IMR-90 (cell line): ENCODE results near the gene TLR9. TPM values are rescaled to one million over a fixed set of nuclear protein-coding genes. Genes with fewer than 3 reads are reported as not detected.

Experiments
- ATAC-seq: fragments of 200-7000 bp; cut with Tn5 transposase; 2 replicates; pipeline ENCODE4 v1.9.1; 2020; ENCODE audit warnings: low read depth, mild to moderate bottlenecking, moderate library complexity
- BruUV-seq: library from RNA; stranded (reverse); fragments of 400-500 nt; replicated peaks from 2 replicates; lab custom pipeline; 2021; lab: Mats Ljungman, UMichigan
- CTCF ChIA-PET: fragments of 300-600 bp; formaldehyde crosslinking; extraction: SDS; loops from one replicate; lab custom pipeline; 2021; ENCODE audit warnings: antibody characterized with exemption; lab: Yijun Ruan, JAX
- POLR2A ChIA-PET: fragments of 300-600 bp; sonication (Branson Sonifier 250); formaldehyde crosslinking; loops from one replicate; lab custom pipeline; 2022; ENCODE audit warnings: antibody characterized with exemption; ENCODE audit not compliant: unreplicated experiment; lab: Charles Lee
- DNase-seq: peaks from one replicate; pipeline ENCODE4 v3.0.0; 2013
- H2AFZ ChIP-seq: replicated peaks from 2 replicates; pipeline ENCODE3; 2013; ENCODE audit warnings: low read length, mild to moderate bottlenecking; ENCODE audit not compliant: poor library complexity
- H2AK5ac ChIP-seq: 2 replicates; pipeline ENCODE4 v1.6.1; 2013; ENCODE audit warnings: low read depth, low read length, inconsistent platforms
- H2AK9ac ChIP-seq: replicated peaks from 2 replicates; pipeline ENCODE3; 2013; ENCODE audit warnings: mild to moderate bottlenecking, low read depth, low read length, moderate library complexity; ENCODE audit not compliant: poor library complexity
- H2BK120ac ChIP-seq: 2 replicates; pipeline ENCODE4 v1.6.1; 2013; ENCODE audit warnings: low read depth, low read length, inconsistent platforms
- H2BK15ac ChIP-seq: 3 replicates; pipeline ENCODE4 v1.6.1; 2013; ENCODE audit warnings: low read depth, low read length, inconsistent platforms
- H2BK20ac ChIP-seq: 2 replicates; pipeline ENCODE4 v1.6.1; 2013; ENCODE audit warnings: low read depth, mild to moderate bottlenecking, inconsistent platforms, low read length, moderate library complexity
- H2BK5ac ChIP-seq: 2 replicates; pipeline ENCODE4 v1.6.1; 2013; ENCODE audit warnings: mild to moderate bottlenecking, low read depth, low read length, inconsistent platforms; ENCODE audit not compliant: poor library complexity, severe bottlenecking
- H3K14ac ChIP-seq: replicated peaks from 2 replicates; pipeline ENCODE4 v1.6.1; 2013; ENCODE audit warnings: low read depth, low read length, inconsistent platforms
- H3K18ac ChIP-seq: 2 replicates; pipeline ENCODE4 v1.6.1; 2013; ENCODE audit warnings: low read depth, low read length, control low read depth
- H3K23ac ChIP-seq: 2 replicates; pipeline ENCODE4 v1.6.1; 2013; ENCODE audit warnings: low read depth, low read length, inconsistent platforms
- H3K27ac ChIP-seq: 2 replicates; pipeline ENCODE4 v1.5.1; 2013; ENCODE audit warnings: mild to moderate bottlenecking, control low read depth, low read length; ENCODE audit not compliant: insufficient read depth
- H3K27me3 ChIP-seq: 2 replicates; pipeline ENCODE4 v1.6.1; 2013; ENCODE audit warnings: low read length; ENCODE audit not compliant: control insufficient read depth, insufficient read depth
- H3K36me3 ChIP-seq: 2 replicates; pipeline ENCODE4 v1.6.1; 2013; ENCODE audit warnings: low read length, mixed read lengths; ENCODE audit not compliant: control insufficient read depth, insufficient read depth
- H3K4ac ChIP-seq: 2 replicates; pipeline ENCODE4 v1.6.1; 2013; ENCODE audit warnings: low read depth, low read length, inconsistent platforms
- H3K4me1 ChIP-seq: 2 replicates; pipeline ENCODE4 v1.6.1; 2013; ENCODE audit warnings: low read length, mixed read lengths; ENCODE audit not compliant: control insufficient read depth, insufficient read depth
- H3K4me2 ChIP-seq: 2 replicates; pipeline ENCODE4 v1.6.1; 2013; ENCODE audit warnings: low read depth, mild to moderate bottlenecking, control low read depth, low read length, moderate library complexity
- H3K4me3 ChIP-seq: 2 replicates; pipeline ENCODE4 v1.5.1; 2013; ENCODE audit warnings: low read depth, mild to moderate bottlenecking, control low read depth, low read length, moderate library complexity; ENCODE audit not compliant: insufficient read depth
- H3K56ac ChIP-seq: 2 replicates; pipeline ENCODE4 v1.6.1; 2013; ENCODE audit warnings: low read length, inconsistent platforms; ENCODE audit not compliant: insufficient read depth; ENCODE audit errors: extremely low read depth
- H3K79me1 ChIP-seq, 2 experiments: 2 replicates each; pipeline ENCODE4 v1.6.1; 2013; ENCODE audit warnings: low read length in 2 of 2, inconsistent platforms in 1 of 2, low read depth in 1 of 2
- H3K9ac ChIP-seq: 2 replicates; pipeline ENCODE4 v1.6.1; 2013; ENCODE audit warnings: low read depth, low read length, control low read depth
- H3K9me1 ChIP-seq: 2 replicates; pipeline ENCODE4 v1.6.1; 2013; ENCODE audit warnings: low read length, inconsistent platforms; ENCODE audit not compliant: insufficient read depth
- H3K9me3 ChIP-seq: 2 replicates; pipeline ENCODE4 v1.6.1; 2013; ENCODE audit warnings: low read length; ENCODE audit not compliant: control insufficient read depth, insufficient read depth
- H4K20me1 ChIP-seq: 2 replicates; pipeline ENCODE4 v1.6.1; 2013; ENCODE audit warnings: low read length, inconsistent platforms; ENCODE audit not compliant: insufficient read depth
- H4K5ac ChIP-seq: 2 replicates; pipeline ENCODE4 v1.6.1; 2013; ENCODE audit warnings: mild to moderate bottlenecking, low read depth, low read length, control low read depth
- H4K8ac ChIP-seq, 2 experiments: 2 replicates each; pipeline ENCODE4 v1.6.1; 2013; ENCODE audit warnings: low read depth in 2 of 2, low read length in 2 of 2, control low read depth in 1 of 2, inconsistent platforms in 1 of 2
- H4K91ac ChIP-seq: 2 replicates; pipeline ENCODE4 v1.6.1; 2013; ENCODE audit warnings: low read depth, low read length, inconsistent platforms; ENCODE audit not compliant: insufficient read depth
- BHLHE40 ChIP-seq: fragments of 150-350 bp; IDR thresholded peaks from 2 replicates; pipeline ENCODE4 v1.6.1; 2016; ENCODE audit warnings: mild to moderate bottlenecking, low read depth, low read length
- CEBPB ChIP-seq: IDR thresholded peaks from 2 replicates; pipeline ENCODE4 v1.6.1; 2012; ENCODE audit warnings: low read depth, low read length, improper control_type of control experiment
- CHD1 ChIP-seq: IDR thresholded peaks from 2 replicates; pipeline ENCODE4 v1.6.1; 2012; ENCODE audit warnings: low read depth, low read length, improper control_type of control experiment
- MAFK ChIP-seq: IDR thresholded peaks from 2 replicates; pipeline ENCODE4 v1.6.1; 2012; ENCODE audit warnings: low read depth, low read length, improper control_type of control experiment
- MAZ ChIP-seq: IDR thresholded peaks from 2 replicates; pipeline ENCODE4 v1.6.1; 2012; ENCODE audit warnings: low read depth, mild to moderate bottlenecking, low read length, improper control_type of control experiment, moderate library complexity, borderline replicate concordance
- MXI1 ChIP-seq: IDR thresholded peaks from 2 replicates; pipeline ENCODE4 v1.6.1; 2012; ENCODE audit warnings: low read depth, mild to moderate bottlenecking, low read length, moderate library complexity, borderline replicate concordance
- NFE2L2 ChIP-seq: fragments of 150-350 bp; IDR thresholded peaks from 2 replicates; pipeline ENCODE4 v1.6.1; 2016; ENCODE audit warnings: low read depth, mild to moderate bottlenecking, low read length
- POLR2A ChIP-seq: IDR thresholded peaks from 2 replicates; pipeline ENCODE4 v1.6.1; 2012; ENCODE audit warnings: mild to moderate bottlenecking, low read depth, low read length
- RAD21 ChIP-seq: IDR thresholded peaks from 2 replicates; pipeline ENCODE4 v1.6.1; 2012; ENCODE audit warnings: low read length, improper control_type of control experiment
- RCOR1 ChIP-seq: IDR thresholded peaks from 2 replicates; pipeline ENCODE4 v1.6.1; 2012; ENCODE audit warnings: mild to moderate bottlenecking, low read length, improper control_type of control experiment; ENCODE audit not compliant: insufficient replicate concordance
- RFX5 ChIP-seq: IDR thresholded peaks from 2 replicates; pipeline ENCODE4 v1.8.0; 2012; ENCODE audit warnings: low read depth, mild to moderate bottlenecking, low read length, moderate library complexity
- SMC3 ChIP-seq: fragments of 150-350 bp; IDR thresholded peaks from 2 replicates; pipeline ENCODE4 v1.6.1; 2016; ENCODE audit warnings: low read depth, mild to moderate bottlenecking, antibody characterized with exemption, low read length, moderate library complexity
- WGBS, 2 experiments: methylation state at CpG; one replicate each; pipeline versions ENCODE4 v1.1.5 to v1.1.7; 2013; ENCODE audit warnings: missing lambda C conversion rate in 2 of 2; ENCODE audit not compliant: insufficient read length in 1 of 2; ENCODE audit errors: extremely low coverage in 2 of 2; 5-methylcytosine and 5-hydroxymethylcytosine counted together
- dilution Hi-C: fragments of 300-500 bp; cut with HindIII; formaldehyde crosslinking; loops from one replicate; pipeline ENCODE4 v1.14.3; 2018; ENCODE audit warnings: low sequenced_read_pairs; ENCODE audit not compliant: unreplicated experiment
- in situ Hi-C: fragments of 300-500 bp; cut with MboI; formaldehyde crosslinking; loops from 3 replicates; pipeline ENCODE4 v1.14.3; 2019; ENCODE audit warnings: low sequenced_read_pairs, inconsistent platforms, mixed read lengths
- intact Hi-C: fragments of 100-400 bp; cut with micrococcal nuclease; formaldehyde crosslinking; loops from 2 replicates; pipeline ENCODE4 v1.10.0; 2022
- polyA plus RNA-seq, 3 experiments: library from polyadenylated mRNA; depleted of rRNA; stranded (reverse); fragments of >200 nt; gene quantifications; 2 replicates each; pipeline ENCODE4 v1.2.3, GENCODE V29; 2012; ENCODE audit warnings: low replicate concordance in 1 of 3
- total RNA-seq: library from RNA; depleted of rRNA; stranded (reverse); fragments of >200 nt; gene quantifications from 2 replicates; pipeline ENCODE4 v1.2.3, GENCODE V29; 2012
- TF ChIP-seq, protein P1 (sequence below): fragments of 150-350 bp; IDR thresholded peaks from 2 replicates; pipeline ENCODE4 v1.6.1; 2017; ENCODE audit warnings: mild to moderate bottlenecking, antibody characterized with exemption, low read length, low read depth
- TF ChIP-seq, protein P2 (sequence below): fragments of 150-350 bp; IDR thresholded peaks from 2 replicates; pipeline ENCODE4 v1.6.1; 2016; ENCODE audit warnings: low read depth, mild to moderate bottlenecking, low read length, moderate library complexity, borderline replicate concordance

The TLR9 gene
- total and polyA plus RNA-seq, 2 of the 4 experiments (the other 2 are of a cell fraction) = not detected

DNA sequence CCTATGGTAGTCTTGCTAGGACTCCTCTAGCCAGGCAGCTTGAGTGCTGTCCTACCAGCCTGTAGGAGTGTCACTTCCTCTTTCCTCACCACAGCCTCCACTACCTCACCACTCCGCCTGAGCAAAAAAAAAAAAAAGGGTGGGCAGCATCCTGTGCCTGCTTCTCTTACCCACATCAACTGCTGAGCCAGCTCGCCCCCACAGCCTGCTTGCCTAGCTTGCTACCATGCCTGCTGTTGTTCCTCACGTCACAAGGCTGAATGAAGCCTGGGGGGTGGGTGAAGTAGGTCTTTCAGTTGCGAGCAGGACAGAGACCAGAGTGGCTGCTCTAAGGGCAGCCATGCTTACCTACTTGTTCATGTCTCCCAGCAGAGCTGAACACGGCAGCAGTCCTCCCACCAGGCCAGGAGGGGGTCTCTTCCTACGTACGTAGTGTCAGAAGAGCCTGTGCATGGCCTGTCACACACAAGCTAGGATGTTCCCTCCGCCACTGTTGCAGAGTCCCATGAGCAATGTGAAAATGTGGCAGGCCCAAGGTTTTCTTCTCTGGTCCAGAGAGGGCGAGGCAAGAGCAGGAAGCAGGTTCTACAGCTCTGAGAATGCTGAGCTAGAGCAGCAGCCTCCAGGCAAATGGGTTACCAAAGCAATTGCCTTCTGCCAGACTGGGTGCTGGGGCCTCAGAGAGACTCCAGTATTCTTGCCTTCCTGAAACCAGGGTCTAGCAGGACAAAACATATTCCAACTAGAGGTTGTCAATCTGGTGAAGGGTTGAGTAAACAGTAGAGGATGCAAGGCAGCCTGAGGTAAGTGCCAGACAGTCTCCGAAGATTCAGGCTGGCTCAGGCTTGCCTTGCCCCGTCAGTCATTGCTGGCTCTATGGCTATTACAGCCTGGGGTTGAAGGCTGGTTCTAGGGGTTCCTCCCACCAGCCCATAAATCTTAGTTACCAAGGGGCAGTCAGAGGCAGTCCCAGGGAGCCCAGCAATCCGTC lies 28.2 kb upstream of the TLR9 start:
- no peak overlapping the region for H3K14ac ChIP-seq
- H3K18ac ChIP-seq = no peak overlapping the region
- H4K5ac ChIP-seq = no peak overlapping the region
- no peak overlapping the region for H3K56ac ChIP-seq
- peaks cover 5 to 61% of the 10 kb centered on the region in 2 experiments; a peak in 3 of 4 replicates for H3K79me1 ChIP-seq
- no peak overlapping the region for H2BK120ac ChIP-seq
- TF ChIP-seq RFX5 (no peak), CEBPB (no peak), MAZ (no peak), SMC3 (no peak), NFE2L2 (no peak), RCOR1 (no peak), POLR2A (no peak), MAFK (no peak), MXI1 (no peak), CHD1 (no peak), BHLHE40 (no peak), RAD21 (no peak)
- TF ChIP-seq, protein P1, sequence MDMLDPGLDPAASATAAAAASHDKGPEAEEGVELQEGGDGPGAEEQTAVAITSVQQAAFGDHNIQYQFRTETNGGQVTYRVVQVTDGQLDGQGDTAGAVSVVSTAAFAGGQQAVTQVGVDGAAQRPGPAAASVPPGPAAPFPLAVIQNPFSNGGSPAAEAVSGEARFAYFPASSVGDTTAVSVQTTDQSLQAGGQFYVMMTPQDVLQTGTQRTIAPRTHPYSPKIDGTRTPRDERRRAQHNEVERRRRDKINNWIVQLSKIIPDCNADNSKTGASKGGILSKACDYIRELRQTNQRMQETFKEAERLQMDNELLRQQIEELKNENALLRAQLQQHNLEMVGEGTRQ = no peak
- TF ChIP-seq, protein P2, sequence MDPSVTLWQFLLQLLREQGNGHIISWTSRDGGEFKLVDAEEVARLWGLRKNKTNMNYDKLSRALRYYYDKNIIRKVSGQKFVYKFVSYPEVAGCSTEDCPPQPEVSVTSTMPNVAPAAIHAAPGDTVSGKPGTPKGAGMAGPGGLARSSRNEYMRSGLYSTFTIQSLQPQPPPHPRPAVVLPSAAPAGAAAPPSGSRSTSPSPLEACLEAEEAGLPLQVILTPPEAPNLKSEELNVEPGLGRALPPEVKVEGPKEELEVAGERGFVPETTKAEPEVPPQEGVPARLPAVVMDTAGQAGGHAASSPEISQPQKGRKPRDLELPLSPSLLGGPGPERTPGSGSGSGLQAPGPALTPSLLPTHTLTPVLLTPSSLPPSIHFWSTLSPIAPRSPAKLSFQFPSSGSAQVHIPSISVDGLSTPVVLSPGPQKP = no peak
- peaks cover 12% of the 10 kb centered on the region; the same call in 1 of the 2 replicates for H3K9me1 ChIP-seq
- dilution Hi-C loops (no loop called here), in situ Hi-C loops (no loop called here), intact Hi-C loops (loop anchor here (2.0 kb wide), 1 partner anchor 15 kb away; no protein-coding TSS in a partner anchor)
- H3K27ac ChIP-seq = no peak overlapping the region
- no peak overlapping the region for H3K9ac ChIP-seq
- no peak overlapping the region for H4K8ac ChIP-seq
- H3K9me3 ChIP-seq = no peaks in the 10 kb centered on the region
- no TSS peak for BruUV-seq
- no peak overlapping the region for H3K4me2 ChIP-seq
- no peak overlapping the region for H3K23ac ChIP-seq
- H4K20me1 ChIP-seq = peaks cover 35% of the 10 kb centered on the region
- peak overlapping the region; percentile 58 for H2AFZ ChIP-seq
- ATAC-seq (no peak), DNase-seq (no peak)
- H2BK15ac ChIP-seq = no peak overlapping the region
- H3K4me1 ChIP-seq = 0 out of 2 replicates have a peak, but pooled peaks cover 2% of the 10 kb centered on the region
- no peak overlapping the region for H4K91ac ChIP-seq
- POLR2A ChIA-PET = interaction anchor here (0.6 to 0.7 kb wide), 2 partner anchors 13 to 69 kb away, joined by 5 to 8 read pairs; no protein-coding TSS in a partner anchor
- H2BK20ac ChIP-seq = no peak overlapping the region
- peaks cover 68% of the 10 kb centered on the region for H3K36me3 ChIP-seq
- CTCF ChIA-PET = no interaction called here
- no peaks in the 10 kb centered on the region for H3K27me3 ChIP-seq
- 87% methylated on average over 4 of the region's 12 CpGs; no CpG with 5 or more reads in 1 of the 2 experiments for WGBS, 2 experiments
- no peak overlapping the region for H2AK5ac ChIP-seq
- H3K4ac ChIP-seq = no peak overlapping the region
- H3K4me3 ChIP-seq = no peak overlapping the region
- no peak overlapping the region for H2BK5ac ChIP-seq
- peak overlapping the region; percentile 84 for H2AK9ac ChIP-seq
